ENCODE measurements around the gene KCTD20.

GRCh38 chr6:36489426-36489825, 46.6 kb downstream of the KCTD20 start:
- TF ChIP-seq CTCF (IDR thresholded peaks at IDR 0.05; ENCODE audit: low read depth, low read length, missing input control) (no peak), REST (IDR thresholded peaks at IDR 0.05) (no peak), GABPA (IDR thresholded peaks at IDR 0.05 in 1 of 2, conservative IDR thresholded peaks at IDR 0.05 in 1 of 2) (no peak), RAD21 (IDR thresholded peaks at IDR 0.05) (no peak), MAX (IDR thresholded peaks at IDR 0.05) (no peak), RXRA (IDR thresholded peaks at IDR 0.05) (no peak), ATF3 (IDR thresholded peaks at IDR 0.05) (no peak), JUND (IDR thresholded peaks at IDR 0.05) (no peak), TAF1 (conservative IDR thresholded peaks at IDR 0.05) (no peak)

Data from liver (tissue), 3 donors.